Gastroesophageal sphincter (tissue), 3 donors: ENCODE data around the gene ADAM22.

ENCODE experiments used
- CTCF ChIP-seq, 4 experiments: fragments of 200-600 bp in 2 of 4; fragments of 450-650 bp in 2 of 4; sonication (generic) in 1 of 4; IDR thresholded peaks; one replicate each; pipeline ENCODE4 v1.5.1; 2017 to 2019; ENCODE audit warnings: antibody characterized with exemption in 4 of 4, mild to moderate bottlenecking in 2 of 4, moderate library complexity in 2 of 4
- POLR2AphosphoS5 ChIP-seq: sonication (generic); formaldehyde crosslinking; IDR thresholded peaks from one replicate; pipeline ENCODE4 v1.6.1; 2017; ENCODE audit warnings: antibody characterized with exemption

GRCh38 chr7:88233828-88234227 lies 299.8 kb downstream of the ADAM22 start:
- TF ChIP-seq CTCF (IDR thresholded peaks at IDR 0.05) (no peak), POLR2AphosphoS5 (no peak)
